NT2/D1 (cell line): Measurements from ENCODE around the gene XYLT1.

Source experiments
- SUZ12 ChIP-seq: IDR thresholded peaks from 2 replicates; pipeline ENCODE4 v1.6.1; 2011; ENCODE audit not compliant: insufficient read length, insufficient read depth; ENCODE audit errors: extremely low read depth
- ZNF274 ChIP-seq: IDR thresholded peaks from 2 replicates; pipeline ENCODE4 v1.6.1; 2011; ENCODE audit warnings: mild to moderate bottlenecking, low read depth, low read length

DNA sequence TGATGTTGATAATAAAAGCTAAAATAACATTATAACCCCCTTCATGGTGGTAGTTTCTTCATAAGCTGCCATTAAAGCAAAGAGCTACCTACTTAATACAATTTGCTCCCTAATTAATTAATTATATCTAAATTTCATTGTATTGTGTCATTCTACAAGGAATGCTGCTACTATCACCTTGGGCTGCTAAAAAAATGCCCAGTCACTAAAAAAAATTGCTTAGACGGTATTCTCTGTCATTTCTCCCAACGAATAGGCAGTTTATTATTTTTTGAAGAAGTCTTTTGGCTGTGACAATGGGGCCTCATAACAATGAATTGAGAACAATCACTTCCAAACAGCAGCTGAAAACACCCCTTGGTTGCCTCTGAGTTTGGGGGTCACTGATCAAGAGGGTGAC is 59.5 kb downstream of the XYLT1 start:
- TF ChIP-seq SUZ12, result no peak
- no peak for TF ChIP-seq ZNF274
